HepG2 (cell line): ENCODE measurements around the gene FAM43A. TPM values are rescaled to one million over a fixed set of nuclear protein-coding genes. Genes with fewer than 3 reads are reported as not detected.

Source experiments
- AHR ChIP-seq: IDR thresholded peaks from 2 replicates; pipeline ENCODE4 v1.6.1; 2018; ENCODE audit warnings: missing genetic modification reagents, missing compliant biosample characterization
- ARNTL ChIP-seq: sonication (generic); formaldehyde crosslinking; IDR thresholded peaks from 2 replicates; pipeline ENCODE4 v1.4.0; 2020; ENCODE audit warnings: mild to moderate bottlenecking, missing genetic modification reagents
- EHMT2 ChIP-seq: fragments of 200-600 bp; sonication (generic); IDR thresholded peaks from 2 replicates; pipeline ENCODE4 v1.7.0; 2017; ENCODE audit warnings: antibody characterized with exemption, low read depth, low read length, borderline replicate concordance
- ERF ChIP-seq: IDR thresholded peaks from 2 replicates; pipeline ENCODE4 v1.6.1; 2018; ENCODE audit warnings: missing biosample characterization, missing genetic modification reagents
- HNF4A ChIP-seq: sonication (generic); formaldehyde crosslinking; IDR thresholded peaks from 2 replicates; pipeline ENCODE4 v1.4.0; 2020; ENCODE audit warnings: missing genetic modification reagents
- MED1 ChIP-seq: sonication (generic); formaldehyde crosslinking; IDR thresholded peaks from 2 replicates; pipeline ENCODE4 v1.4.0; 2020; ENCODE audit warnings: missing genetic modification reagents
- NFIC ChIP-seq: IDR thresholded peaks from 2 replicates; pipeline ENCODE4 v1.6.1; 2012; ENCODE audit warnings: mild to moderate bottlenecking, low read length, inconsistent platforms
- RXRA ChIP-seq: sonication (generic); formaldehyde crosslinking; IDR thresholded peaks from 2 replicates; pipeline ENCODE4 v1.5.1; 2020; ENCODE audit warnings: missing genetic modification reagents
- TCF7L2 ChIP-seq: IDR thresholded peaks from 2 replicates; pipeline ENCODE4 v1.6.1; 2011; ENCODE audit warnings: mild to moderate bottlenecking, low read depth, low read length, moderate library complexity
- YY1 ChIP-seq: IDR thresholded peaks from 2 replicates; pipeline ENCODE4 v1.6.1; 2011; ENCODE audit warnings: low read length, low read depth, moderate library complexity, mild to moderate bottlenecking; ENCODE audit not compliant: insufficient read depth, insufficient replicate concordance
- ZKSCAN5 ChIP-seq: sonication (generic); formaldehyde crosslinking; IDR thresholded peaks from 2 replicates; pipeline ENCODE4 v1.5.1; 2020; ENCODE audit warnings: mild to moderate bottlenecking, missing genetic modification reagents
- ZNF20 ChIP-seq: sonication (generic); formaldehyde crosslinking; IDR thresholded peaks from 2 replicates; pipeline ENCODE4 v1.4.0; 2020; ENCODE audit warnings: mild to moderate bottlenecking, moderate library complexity, missing genetic modification reagents
- ZNF263 ChIP-seq: sonication (generic); formaldehyde crosslinking; IDR thresholded peaks from 2 replicates; pipeline ENCODE4 v1.4.0; 2020; ENCODE audit warnings: missing genetic modification reagents
- ZNF562 ChIP-seq: sonication (generic); formaldehyde crosslinking; IDR thresholded peaks from 2 replicates; pipeline ENCODE4 v1.8.0; 2022; ENCODE audit warnings: missing genetic modification reagents, borderline replicate concordance
- ZSCAN25 ChIP-seq: sonication (generic); formaldehyde crosslinking; IDR thresholded peaks from 2 replicates; pipeline ENCODE4 v1.8.0; 2022; ENCODE audit warnings: mild to moderate bottlenecking, missing genetic modification reagents
- polyA plus RNA-seq, 8 experiments: library from polyadenylated mRNA; depleted of rRNA in 3 of 8; stranded (reverse) in 7 of 8; unstranded in 1 of 8; fragments of >200 nt; fragmentation: Illumina TruSeq in 4 of 8; extraction: Trizol in 4 of 8; gene quantifications; 2 replicates each; pipeline versions ENCODE4 v1.2.1 to v1.2.3, GENCODE V29; 2011 to 2016; ENCODE audit warnings: low read depth in 4 of 8, missing spikeins in 1 of 8, mixed read lengths in 1 of 8; ENCODE audit not compliant: insufficient read depth in 1 of 8
- total RNA-seq, 5 experiments: library from RNA; depleted of rRNA; stranded (reverse); fragments of >200 nt; fragmentation: Illumina TruSeq; extraction: Trizol; gene quantifications; 2 replicates each; pipeline ENCODE4 v1.2.3, GENCODE V29; 2016; ENCODE audit warnings: low read depth in 1 of 5
- TF ChIP-seq, protein P1 (sequence below): IDR thresholded peaks from 2 replicates; pipeline ENCODE4 v1.6.1; 2012; ENCODE audit warnings: low read length, improper control_type of control experiment
- TF ChIP-seq, protein P2 (sequence below): IDR thresholded peaks from 2 replicates; pipeline ENCODE4 v1.6.1; 2016; ENCODE audit warnings: low read depth, borderline replicate concordance
- TF ChIP-seq, protein P3 (sequence below): sonication (generic); formaldehyde crosslinking; IDR thresholded peaks from 2 replicates; pipeline ENCODE4 v1.4.0; 2020; ENCODE audit warnings: mild to moderate bottlenecking, missing genetic modification reagents, borderline replicate concordance
- TF ChIP-seq, protein P4 (sequence below), 2 experiments: fragments of 450-650 bp in 1 of 2; sonication (generic) in 1 of 2; formaldehyde crosslinking; IDR thresholded peaks; 2 replicates each; pipeline versions ENCODE4 v1.5.0 to v1.8.0; 2020 to 2022; ENCODE audit warnings: mild to moderate bottlenecking in 1 of 2, missing genetic modification reagents in 1 of 2
- TF ChIP-seq, protein P5 (sequence below): sonication (generic); formaldehyde crosslinking; IDR thresholded peaks from 2 replicates; pipeline ENCODE4 v1.5.0; 2020; ENCODE audit warnings: missing genetic modification reagents, mild to moderate bottlenecking, borderline replicate concordance
- TF ChIP-seq, protein P6 (sequence below): sonication (generic); formaldehyde crosslinking; IDR thresholded peaks from 2 replicates; pipeline ENCODE4 v1.5.1; 2020; ENCODE audit warnings: missing genetic modification reagents, mild to moderate bottlenecking, borderline replicate concordance

FAM43A gene
- total and polyA plus RNA-seq, 2 of the 13 experiments (the other 11 are each of a cell fraction or from before 2014, with no cell fraction given): 0.91 to 1.8 TPM

DNA sequence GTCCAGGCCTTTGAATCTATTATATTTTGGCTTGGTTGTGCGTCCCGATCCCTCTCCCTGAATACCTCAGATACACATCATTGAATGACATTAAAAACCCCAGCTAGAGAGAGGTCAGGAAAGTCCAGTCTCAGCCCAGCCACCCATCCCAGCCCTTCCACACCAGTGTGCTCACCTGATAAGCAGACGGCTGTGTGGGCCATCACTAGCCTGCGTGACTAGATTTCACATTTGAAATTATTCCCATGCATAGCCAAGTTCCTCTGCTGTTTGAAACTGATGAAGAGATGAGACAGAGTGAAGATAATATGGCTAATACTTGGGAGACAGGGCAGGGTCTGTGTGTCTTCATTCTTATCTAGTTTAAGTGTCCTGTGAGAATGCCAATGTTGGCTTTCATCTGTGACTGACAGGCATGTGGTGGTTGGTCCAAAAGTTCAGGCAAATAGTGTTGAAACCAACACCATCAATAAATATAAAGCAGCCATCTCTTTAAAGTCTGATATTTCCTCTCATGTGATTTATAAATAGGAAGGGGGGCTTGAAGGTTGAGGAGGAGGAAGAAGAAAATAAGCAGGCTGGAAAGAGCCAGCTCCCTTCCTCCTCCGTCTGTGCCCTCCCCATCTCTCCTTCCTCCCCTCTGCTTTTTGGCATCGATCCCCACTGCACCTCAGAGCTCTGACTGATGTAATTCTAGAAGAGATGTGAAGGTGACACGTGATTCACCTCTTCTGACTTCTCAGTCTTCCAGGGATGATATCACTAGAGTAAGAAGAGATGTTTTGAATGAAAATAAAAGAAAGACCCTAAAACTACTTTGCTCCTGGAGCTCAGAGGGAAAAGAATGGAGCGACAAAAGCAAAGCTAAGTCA, 5.1 kb downstream of the FAM43A start (continued):
- TF ChIP-seq, protein P1, sequence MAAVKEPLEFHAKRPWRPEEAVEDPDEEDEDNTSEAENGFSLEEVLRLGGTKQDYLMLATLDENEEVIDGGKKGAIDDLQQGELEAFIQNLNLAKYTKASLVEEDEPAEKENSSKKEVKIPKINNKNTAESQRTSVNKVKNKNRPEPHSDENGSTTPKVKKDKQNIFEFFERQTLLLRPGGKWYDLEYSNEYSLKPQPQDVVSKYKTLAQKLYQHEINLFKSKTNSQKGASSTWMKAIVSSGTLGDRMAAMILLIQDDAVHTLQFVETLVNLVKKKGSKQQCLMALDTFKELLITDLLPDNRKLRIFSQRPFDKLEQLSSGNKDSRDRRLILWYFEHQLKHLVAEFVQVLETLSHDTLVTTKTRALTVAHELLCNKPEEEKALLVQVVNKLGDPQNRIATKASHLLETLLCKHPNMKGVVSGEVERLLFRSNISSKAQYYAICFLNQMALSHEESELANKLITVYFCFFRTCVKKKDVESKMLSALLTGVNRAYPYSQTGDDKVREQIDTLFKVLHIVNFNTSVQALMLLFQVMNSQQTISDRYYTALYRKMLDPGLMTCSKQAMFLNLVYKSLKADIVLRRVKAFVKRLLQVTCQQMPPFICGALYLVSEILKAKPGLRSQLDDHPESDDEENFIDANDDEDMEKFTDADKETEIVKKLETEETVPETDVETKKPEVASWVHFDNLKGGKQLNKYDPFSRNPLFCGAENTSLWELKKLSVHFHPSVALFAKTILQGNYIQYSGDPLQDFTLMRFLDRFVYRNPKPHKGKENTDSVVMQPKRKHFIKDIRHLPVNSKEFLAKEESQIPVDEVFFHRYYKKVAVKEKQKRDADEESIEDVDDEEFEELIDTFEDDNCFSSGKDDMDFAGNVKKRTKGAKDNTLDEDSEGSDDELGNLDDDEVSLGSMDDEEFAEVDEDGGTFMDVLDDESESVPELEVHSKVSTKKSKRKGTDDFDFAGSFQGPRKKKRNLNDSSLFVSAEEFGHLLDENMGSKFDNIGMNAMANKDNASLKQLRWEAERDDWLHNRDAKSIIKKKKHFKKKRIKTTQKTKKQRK: no peak
- TF ChIP-seq RXRA (CRISPR knock-in tag) (no peak), TCF7L2 (no peak), YY1 (no peak), HNF4A (CRISPR knock-in tag) (peak; percentile 56; the same call in 1 of the 2 replicates), AHR (CRISPR knock-in tag) (no peak), ZNF20 (CRISPR knock-in tag) (no peak), ZKSCAN5 (CRISPR knock-in tag) (no peak), NFIC (no peak), EHMT2 (no peak), ZNF562 (no peak), ARNTL (CRISPR knock-in tag) (no peak), ZNF263 (CRISPR knock-in tag) (no peak), ERF (CRISPR knock-in tag) (no peak), MED1 (0 out of 2 replicates have a peak, but pooled peaks have one; percentile 18), ZSCAN25 (CRISPR knock-in tag) (no peak)
- TF ChIP-seq, protein P2, sequence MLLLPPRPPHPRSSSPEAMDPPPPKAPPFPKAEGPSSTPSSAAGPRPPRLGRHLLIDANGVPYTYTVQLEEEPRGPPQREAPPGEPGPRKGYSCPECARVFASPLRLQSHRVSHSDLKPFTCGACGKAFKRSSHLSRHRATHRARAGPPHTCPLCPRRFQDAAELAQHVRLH (CRISPR knock-in tag): no peak
- TF ChIP-seq, protein P3, sequence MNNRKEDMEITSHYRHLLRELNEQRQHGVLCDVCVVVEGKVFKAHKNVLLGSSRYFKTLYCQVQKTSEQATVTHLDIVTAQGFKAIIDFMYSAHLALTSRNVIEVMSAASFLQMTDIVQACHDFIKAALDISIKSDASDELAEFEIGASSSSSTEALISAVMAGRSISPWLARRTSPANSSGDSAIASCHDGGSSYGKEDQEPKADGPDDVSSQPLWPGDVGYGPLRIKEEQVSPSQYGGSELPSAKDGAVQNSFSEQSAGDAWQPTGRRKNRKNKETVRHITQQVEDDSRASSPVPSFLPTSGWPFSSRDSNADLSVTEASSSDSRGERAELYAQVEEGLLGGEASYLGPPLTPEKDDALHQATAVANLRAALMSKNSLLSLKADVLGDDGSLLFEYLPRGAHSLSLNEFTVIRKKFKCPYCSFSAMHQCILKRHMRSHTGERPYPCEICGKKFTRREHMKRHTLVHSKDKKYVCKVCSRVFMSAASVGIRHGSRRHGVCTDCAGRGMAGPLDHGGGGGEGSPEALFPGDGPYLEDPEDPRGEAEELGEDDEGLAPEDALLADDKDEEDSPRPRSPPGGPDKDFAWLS (CRISPR knock-in tag): no peak
- TF ChIP-seq, protein P4, sequence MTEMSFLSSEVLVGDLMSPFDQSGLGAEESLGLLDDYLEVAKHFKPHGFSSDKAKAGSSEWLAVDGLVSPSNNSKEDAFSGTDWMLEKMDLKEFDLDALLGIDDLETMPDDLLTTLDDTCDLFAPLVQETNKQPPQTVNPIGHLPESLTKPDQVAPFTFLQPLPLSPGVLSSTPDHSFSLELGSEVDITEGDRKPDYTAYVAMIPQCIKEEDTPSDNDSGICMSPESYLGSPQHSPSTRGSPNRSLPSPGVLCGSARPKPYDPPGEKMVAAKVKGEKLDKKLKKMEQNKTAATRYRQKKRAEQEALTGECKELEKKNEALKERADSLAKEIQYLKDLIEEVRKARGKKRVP (CRISPR knock-in tag; IDR thresholded peaks at IDR 0.05): peak in 1 of 2 experiments; percentile 74; a peak in 2 of 4 replicates
- TF ChIP-seq, protein P5, sequence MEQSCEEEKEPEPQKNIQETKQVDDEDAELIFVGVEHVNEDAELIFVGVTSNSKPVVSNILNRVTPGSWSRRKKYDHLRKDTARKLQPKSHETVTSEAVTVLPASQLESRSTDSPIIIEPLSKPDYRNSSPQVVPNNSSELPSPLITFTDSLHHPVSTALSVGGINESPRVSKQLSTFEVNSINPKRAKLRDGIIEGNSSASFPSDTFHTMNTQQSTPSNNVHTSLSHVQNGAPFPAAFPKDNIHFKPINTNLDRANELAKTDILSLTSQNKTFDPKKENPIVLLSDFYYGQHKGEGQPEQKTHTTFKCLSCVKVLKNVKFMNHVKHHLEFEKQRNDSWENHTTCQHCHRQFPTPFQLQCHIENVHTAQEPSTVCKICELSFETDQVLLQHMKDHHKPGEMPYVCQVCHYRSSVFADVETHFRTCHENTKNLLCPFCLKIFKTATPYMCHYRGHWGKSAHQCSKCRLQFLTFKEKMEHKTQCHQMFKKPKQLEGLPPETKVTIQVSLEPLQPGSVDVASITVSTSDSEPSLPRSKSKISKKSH (CRISPR knock-in tag): no peak
- TF ChIP-seq, protein P6, sequence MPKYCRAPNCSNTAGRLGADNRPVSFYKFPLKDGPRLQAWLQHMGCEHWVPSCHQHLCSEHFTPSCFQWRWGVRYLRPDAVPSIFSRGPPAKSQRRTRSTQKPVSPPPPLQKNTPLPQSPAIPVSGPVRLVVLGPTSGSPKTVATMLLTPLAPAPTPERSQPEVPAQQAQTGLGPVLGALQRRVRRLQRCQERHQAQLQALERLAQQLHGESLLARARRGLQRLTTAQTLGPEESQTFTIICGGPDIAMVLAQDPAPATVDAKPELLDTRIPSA (CRISPR knock-in tag): no peak
